GM12878 (cell line): ENCODE results near the gene GIGYF1. TPM values are rescaled to one million over a fixed set of nuclear protein-coding genes. Genes with fewer than 3 reads are reported as not detected.

Experiments used
- ATAC-seq: fragments of 200-7000 bp; cut with Tn5 transposase; 3 replicates; pipeline ENCODE4 v1.9.1; 2020; ENCODE audit warnings: mild to moderate bottlenecking, moderate library complexity
- BruUV-seq: library from RNA; stranded (reverse); fragments of 400-500 nt; replicated peaks from 2 replicates; lab custom pipeline; 2021; lab: Mats Ljungman, UMichigan
- CTCF ChIA-PET: fragments of 300-600 bp; sonication (Branson Sonifier 250); formaldehyde crosslinking; extraction: SDS; loops from one replicate; lab custom pipeline; 2021; ENCODE audit warnings: inconsistent platforms; lab: Yijun Ruan, JAX
- POLR2A ChIA-PET: fragments of 350-600 bp; formaldehyde crosslinking; extraction: SDS; loops from one replicate; lab custom pipeline; 2021; ENCODE audit warnings: inconsistent platforms; lab: Charles Lee
- RAD21 ChIA-PET: fragments of 300-600 bp; sonication (Branson Sonifier 250); formaldehyde crosslinking; loops from one replicate; lab custom pipeline; 2023; ENCODE audit warnings: antibody characterized with exemption; ENCODE audit not compliant: unreplicated experiment; lab: Charles Lee
- SMC1A ChIA-PET: fragments of 300-600 bp; sonication (Branson Sonifier 250); formaldehyde crosslinking; loops from one replicate; lab custom pipeline; 2023; ENCODE audit not compliant: unreplicated experiment, uncharacterized antibody; lab: Charles Lee
- DNase-seq: peaks from one replicate; pipeline ENCODE4 v3.0.0-alpha.2; 2011; ENCODE audit warnings: low read depth, low spot score
- FAIRE-seq: peaks from 3 replicates; lab custom pipeline; 2011; peaks lifted over from hg19 to GRCh38; lab: Jason Lieb, UNC
- H2AFZ ChIP-seq: 2 replicates; pipeline ENCODE4 v1.6.0; 2011; ENCODE audit warnings: low read depth, low read length, control low read depth; ENCODE audit not compliant: control insufficient read depth
- H3K27ac ChIP-seq: 2 replicates; pipeline ENCODE4 v1.5.1; 2011; ENCODE audit warnings: control low read depth; ENCODE audit not compliant: control insufficient read depth, insufficient read depth
- H3K27me3 ChIP-seq, 2 experiments: replicated peaks in 1 of 2; 2 replicates each; pipeline versions ENCODE4 v1.6.0 to v1.6.1; 2011; ENCODE audit warnings: low read length in 1 of 2; ENCODE audit not compliant: control insufficient read depth in 2 of 2, insufficient read depth in 2 of 2
- H3K36me3 ChIP-seq, 2 experiments: 2 replicates each; pipeline ENCODE4 v1.5.1; 2011; ENCODE audit warnings: low read length in 1 of 2; ENCODE audit not compliant: control insufficient read depth in 2 of 2, insufficient read depth in 2 of 2
- H3K4me1 ChIP-seq: 2 replicates; pipeline ENCODE4 v1.6.1; 2011; ENCODE audit warnings: mild to moderate bottlenecking, low read length, moderate library complexity, mixed read lengths; ENCODE audit not compliant: control insufficient read depth, insufficient read depth
- H3K4me2 ChIP-seq: 2 replicates; pipeline ENCODE4 v1.6.0; 2011; ENCODE audit warnings: control low read depth; ENCODE audit not compliant: control insufficient read depth, insufficient read depth
- H3K4me3 ChIP-seq: fragments of 200-600 bp; sonication (generic); 2 replicates; pipeline ENCODE4 v1.5.1; 2016
- H3K79me2 ChIP-seq: 2 replicates; pipeline ENCODE4 v1.6.0; 2011; ENCODE audit warnings: low read length; ENCODE audit not compliant: control insufficient read depth, insufficient read depth
- H3K9ac ChIP-seq: 2 replicates; pipeline ENCODE4 v1.8.0; 2011; ENCODE audit warnings: low read length, control low read depth, mixed read lengths; ENCODE audit not compliant: control insufficient read depth, insufficient read depth
- H3K9me3 ChIP-seq: replicated peaks from 3 replicates; pipeline ENCODE4 v1.5.1; 2011; ENCODE audit warnings: mild to moderate bottlenecking, low read length; ENCODE audit not compliant: control insufficient read depth, insufficient read depth
- H4K20me1 ChIP-seq: 2 replicates; pipeline ENCODE4 v1.6.0; 2011; ENCODE audit not compliant: control insufficient read depth, insufficient read depth
- CBX5 ChIP-seq: sonication (generic); IDR thresholded peaks from 2 replicates; pipeline ENCODE4 v1.6.1; 2016; ENCODE audit warnings: low read depth, moderate library complexity, mild to moderate bottlenecking, inconsistent platforms
- KLF5 ChIP-seq: fragments of 450-650 bp; IDR thresholded peaks from 2 replicates; pipeline ENCODE4 v1.6.1; 2014; ENCODE audit warnings: mild to moderate bottlenecking; ENCODE audit not compliant: partially characterized antibody
- NRF1 ChIP-seq: conservative IDR thresholded peaks from 2 replicates; pipeline ENCODE4 v1.6.1; 2011; ENCODE audit warnings: mild to moderate bottlenecking, low read depth, low read length, improper control_type of control experiment
- TCF7 ChIP-seq: IDR thresholded peaks from 2 replicates; pipeline ENCODE4 v1.6.1; 2014; ENCODE audit warnings: antibody characterized with exemption, borderline replicate concordance
- WGBS: methylation state at CpG from one replicate; pipeline ENCODE4 v1.1.6; 2016; ENCODE audit warnings: low lambda C conversion rate; ENCODE audit not compliant: insufficient replicate concordance, insufficient coverage; ENCODE audit errors: missing lambda C conversion rate; 5-methylcytosine and 5-hydroxymethylcytosine counted together
- in situ Hi-C: fragments of 300-500 bp; cut with MboI; formaldehyde crosslinking; loops from 9 replicates; pipeline ENCODE4 v1.14.3; 2018; ENCODE audit warnings: mixed read lengths
- intact Hi-C: fragments of 100-400 bp; cut with micrococcal nuclease; formaldehyde crosslinking; loops from one replicate; pipeline ENCODE4 v1.14.2; 2022; ENCODE audit not compliant: unreplicated experiment
- polyA plus RNA-seq, 11 experiments: library from polyadenylated mRNA; depleted of rRNA in 4 of 11; unstranded in 6 of 11; stranded (reverse) in 5 of 11; fragments of >200 nt; fragmentation: Nextera tagmentation in 4 of 11; fragmentation: Illumina TruSeq in 1 of 11; extraction: Ambion mirVana in 4 of 11; extraction: Trizol in 1 of 11; gene quantifications; 1 replicate in 1 of 11; 2 replicates in 10 of 11; pipeline versions ENCODE4 v1.2.1 to v1.2.3, GENCODE V29; 2011 to 2016; ENCODE audit warnings: inconsistent platforms in 2 of 11, missing spikeins in 2 of 11, low read depth in 1 of 11
- total RNA-seq, 4 experiments: library from RNA; depleted of rRNA in 3 of 4; stranded (reverse); fragments of >200 nt in 3 of 4; fragmentation: Illumina TruSeq in 1 of 4; extraction: Trizol in 1 of 4; gene quantifications; 2 replicates each; pipeline versions ENCODE4 v1.2.1 to v1.2.3, GENCODE V29; 2013 to 2021
- TF ChIP-seq, protein P1 (sequence below): fragments of 450-650 bp; IDR thresholded peaks from 2 replicates; pipeline ENCODE4 v1.6.1; 2018; ENCODE audit warnings: mild to moderate bottlenecking, low read depth, moderate library complexity; ENCODE audit not compliant: partially characterized antibody
- TF ChIP-seq, protein P2 (sequence below), 3 experiments: IDR thresholded peaks in 2 of 3; conservative IDR thresholded peaks in 1 of 3; 2 replicates each; pipeline ENCODE4 v1.5.1; 2011; ENCODE audit warnings: low read depth in 3 of 3, low read length in 3 of 3, mild to moderate bottlenecking in 3 of 3, control low read depth in 2 of 3, moderate library complexity in 2 of 3, inconsistent platforms in 1 of 3, mixed read lengths in 1 of 3; ENCODE audit not compliant: control insufficient read depth in 2 of 3, insufficient read depth in 1 of 3; ENCODE audit errors: extremely low read depth in 1 of 3

The GIGYF1 gene
- total and polyA plus RNA-seq, 10 of the 15 experiments (the other 5 are each of a cell fraction or from before 2014, with no cell fraction given), result 0.31 to 47.2 (median 9.9) TPM

GRCh38 chr7:100686822-100687211 is 7.2 kb downstream of the GIGYF1 start:
- WGBS, result 91% methylated on average over 16 of the region's 17 CpGs
- Histone ChIP-seq H3K27ac (no peak overlapping the region), H2AFZ (no peak overlapping the region), H3K9ac (no peak overlapping the region), H3K4me2 (no peak overlapping the region), H3K4me1 (peaks cover 17% of the 10 kb centered on the region), H3K79me2 (peaks cover 32% of the 10 kb centered on the region), H4K20me1 (no peaks in the 10 kb centered on the region), H3K9me3 (no peaks in the 10 kb centered on the region), H3K27me3 (no peaks in the 10 kb centered on the region), H3K36me3 (peaks cover 0 to 39% of the 10 kb centered on the region in 2 experiments; a peak in 3 of 4 replicates), H3K4me3 (no peak overlapping the region)
- ChIA-PET POLR2A (interaction anchor here (0.7 kb wide), 1 partner anchor 36 kb away, joined by 5 read pairs; no protein-coding TSS in a partner anchor), RAD21 (no interaction called here), CTCF (no interaction called here), SMC1A (no interaction called here)
- in situ Hi-C loops, result loop anchor here (25.0 kb wide), 1 partner anchor 225 kb away; the partner anchor contains the start of gene SPACDR
- FAIRE-seq (no peak), ATAC-seq (no peak), DNase-seq (no peak)
- intact Hi-C loops, result no loop called here
- no TSS peak for BruUV-seq
- TF ChIP-seq NRF1 (no peak), CBX5 (no peak), TCF7 (no peak), KLF5 (no peak)
- TF ChIP-seq, protein P1, sequence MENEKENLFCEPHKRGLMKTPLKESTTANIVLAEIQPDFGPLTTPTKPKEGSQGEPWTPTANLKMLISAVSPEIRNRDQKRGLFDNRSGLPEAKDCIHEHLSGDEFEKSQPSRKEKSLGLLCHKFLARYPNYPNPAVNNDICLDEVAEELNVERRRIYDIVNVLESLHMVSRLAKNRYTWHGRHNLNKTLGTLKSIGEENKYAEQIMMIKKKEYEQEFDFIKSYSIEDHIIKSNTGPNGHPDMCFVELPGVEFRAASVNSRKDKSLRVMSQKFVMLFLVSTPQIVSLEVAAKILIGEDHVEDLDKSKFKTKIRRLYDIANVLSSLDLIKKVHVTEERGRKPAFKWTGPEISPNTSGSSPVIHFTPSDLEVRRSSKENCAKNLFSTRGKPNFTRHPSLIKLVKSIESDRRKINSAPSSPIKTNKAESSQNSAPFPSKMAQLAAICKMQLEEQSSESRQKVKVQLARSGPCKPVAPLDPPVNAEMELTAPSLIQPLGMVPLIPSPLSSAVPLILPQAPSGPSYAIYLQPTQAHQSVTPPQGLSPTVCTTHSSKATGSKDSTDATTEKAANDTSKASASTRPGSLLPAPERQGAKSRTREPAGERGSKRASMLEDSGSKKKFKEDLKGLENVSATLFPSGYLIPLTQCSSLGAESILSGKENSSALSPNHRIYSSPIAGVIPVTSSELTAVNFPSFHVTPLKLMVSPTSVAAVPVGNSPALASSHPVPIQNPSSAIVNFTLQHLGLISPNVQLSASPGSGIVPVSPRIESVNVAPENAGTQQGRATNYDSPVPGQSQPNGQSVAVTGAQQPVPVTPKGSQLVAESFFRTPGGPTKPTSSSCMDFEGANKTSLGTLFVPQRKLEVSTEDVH, result no peak
- TF ChIP-seq, protein P2, sequence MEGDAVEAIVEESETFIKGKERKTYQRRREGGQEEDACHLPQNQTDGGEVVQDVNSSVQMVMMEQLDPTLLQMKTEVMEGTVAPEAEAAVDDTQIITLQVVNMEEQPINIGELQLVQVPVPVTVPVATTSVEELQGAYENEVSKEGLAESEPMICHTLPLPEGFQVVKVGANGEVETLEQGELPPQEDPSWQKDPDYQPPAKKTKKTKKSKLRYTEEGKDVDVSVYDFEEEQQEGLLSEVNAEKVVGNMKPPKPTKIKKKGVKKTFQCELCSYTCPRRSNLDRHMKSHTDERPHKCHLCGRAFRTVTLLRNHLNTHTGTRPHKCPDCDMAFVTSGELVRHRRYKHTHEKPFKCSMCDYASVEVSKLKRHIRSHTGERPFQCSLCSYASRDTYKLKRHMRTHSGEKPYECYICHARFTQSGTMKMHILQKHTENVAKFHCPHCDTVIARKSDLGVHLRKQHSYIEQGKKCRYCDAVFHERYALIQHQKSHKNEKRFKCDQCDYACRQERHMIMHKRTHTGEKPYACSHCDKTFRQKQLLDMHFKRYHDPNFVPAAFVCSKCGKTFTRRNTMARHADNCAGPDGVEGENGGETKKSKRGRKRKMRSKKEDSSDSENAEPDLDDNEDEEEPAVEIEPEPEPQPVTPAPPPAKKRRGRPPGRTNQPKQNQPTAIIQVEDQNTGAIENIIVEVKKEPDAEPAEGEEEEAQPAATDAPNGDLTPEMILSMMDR (IDR thresholded peaks at IDR 0.05 in 2 of 3, conservative IDR thresholded peaks at IDR 0.05 in 1 of 3; ENCODE audit: control insufficient read depth in 2 of 3, extremely low read depth in 1 of 3, insufficient read depth in 1 of 3, low read depth in 3 of 3, low read length in 3 of 3), result no peak
